Upper lobe of right lung (tissue), 1 donor: ENCODE data around the gene TSPAN14. TPM values are rescaled to one million over a fixed set of nuclear protein-coding genes. Genes with fewer than 3 reads are reported as not detected.
"Not testable (repeated sequence)": the region's sequence is repeated elsewhere in the genome, so short reads cannot be mapped to it uniquely, and the experiment has no call there.

ENCODE experiments used
- ATAC-seq: fragments of 200-7000 bp; cut with Tn5 transposase; one replicate; pipeline ENCODE4 v1.9.1; 2020; ENCODE audit warnings: mild to moderate bottlenecking, moderate library complexity
- DNase-seq: peaks from one replicate; pipeline ENCODE4 v3.0.0-alpha.2; 2020
- H3K27ac ChIP-seq: fragments of 200-600 bp; one replicate; pipeline ENCODE4 v1.8.0; 2022
- H3K27me3 ChIP-seq: fragments of 200-600 bp; one replicate; pipeline ENCODE4 v1.8.0; 2022; ENCODE audit warnings: mild to moderate bottlenecking
- H3K36me3 ChIP-seq: fragments of 200-600 bp; one replicate; pipeline ENCODE4 v1.8.0; 2022
- H3K4me1 ChIP-seq: fragments of 200-600 bp; one replicate; pipeline ENCODE4 v1.8.0; 2022
- H3K4me3 ChIP-seq: fragments of 200-600 bp; one replicate; pipeline ENCODE4 v1.8.0; 2022; ENCODE audit warnings: mild to moderate bottlenecking
- H3K9me3 ChIP-seq: fragments of 200-600 bp; one replicate; pipeline ENCODE4 v1.8.0; 2022
- intact Hi-C: fragments of 100-400 bp; cut with DNase I; formaldehyde crosslinking; loops from one replicate; pipeline ENCODE4 v1.11.0; 2022
- total RNA-seq: library from RNA; stranded (reverse); fragmentation: NEBNext Ultra II Directional; extraction: Animal tissue kit (Norgen Biotek cat#: 25700); gene quantifications from one replicate; pipeline ENCODE4 v1.2.1, GENCODE V29; 2021
- TF ChIP-seq, protein P1 (sequence below): fragments of 200-600 bp; IDR thresholded peaks from one replicate; pipeline ENCODE4 v1.8.0; 2022; ENCODE audit warnings: antibody characterized with exemption
- donor health status: DM: no; HTN: yes; CAD: no; lungs with severe emphysema.

Gene TSPAN14
- total RNA-seq, 1 donor from 2014 or later, result 157 TPM

DNA sequence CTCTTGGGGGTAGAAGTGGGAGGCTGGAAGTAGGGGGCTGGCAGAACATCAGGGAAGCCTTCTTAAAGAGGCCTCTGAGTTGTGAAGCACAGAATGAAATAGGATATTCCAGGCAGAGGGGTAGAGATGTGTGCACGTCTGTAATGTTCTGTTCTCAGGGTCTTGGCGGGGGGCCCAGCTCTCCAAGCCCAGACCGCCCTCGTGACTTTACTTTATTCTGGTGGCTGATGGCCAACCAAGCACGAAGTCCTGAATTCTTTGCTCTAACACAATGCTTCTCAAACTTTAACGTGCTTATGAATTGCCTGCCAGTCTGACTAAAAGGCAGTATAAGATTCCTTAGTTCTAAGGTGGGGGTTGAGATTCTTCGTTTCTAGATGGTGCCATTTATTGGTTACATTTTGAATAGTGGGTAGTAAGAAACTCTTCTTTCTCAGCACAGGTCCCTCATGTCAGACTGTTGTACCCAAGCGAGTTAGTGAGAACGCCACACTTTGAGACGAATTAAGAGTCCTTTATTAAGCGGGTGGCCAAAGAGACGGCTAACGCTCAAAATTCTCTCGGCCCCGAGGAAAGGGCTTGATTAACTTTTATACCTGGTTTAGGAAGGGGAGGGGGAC lies 37.5 kb upstream of the TSPAN14 start:
- Histone ChIP-seq H3K36me3 (peaks cover 10% of the 10 kb centered on the region), H3K4me1 (peaks cover 22% of the 10 kb centered on the region), H3K9me3 (no peaks in the 10 kb centered on the region), H3K4me3 (no peak overlapping the region), H3K27me3 (no peaks in the 10 kb centered on the region), H3K27ac (no peak overlapping the region)
- intact Hi-C loops, result no loop called here
- no peak for DNase-seq
- peak; percentile 16 for ATAC-seq
- TF ChIP-seq, protein P1, sequence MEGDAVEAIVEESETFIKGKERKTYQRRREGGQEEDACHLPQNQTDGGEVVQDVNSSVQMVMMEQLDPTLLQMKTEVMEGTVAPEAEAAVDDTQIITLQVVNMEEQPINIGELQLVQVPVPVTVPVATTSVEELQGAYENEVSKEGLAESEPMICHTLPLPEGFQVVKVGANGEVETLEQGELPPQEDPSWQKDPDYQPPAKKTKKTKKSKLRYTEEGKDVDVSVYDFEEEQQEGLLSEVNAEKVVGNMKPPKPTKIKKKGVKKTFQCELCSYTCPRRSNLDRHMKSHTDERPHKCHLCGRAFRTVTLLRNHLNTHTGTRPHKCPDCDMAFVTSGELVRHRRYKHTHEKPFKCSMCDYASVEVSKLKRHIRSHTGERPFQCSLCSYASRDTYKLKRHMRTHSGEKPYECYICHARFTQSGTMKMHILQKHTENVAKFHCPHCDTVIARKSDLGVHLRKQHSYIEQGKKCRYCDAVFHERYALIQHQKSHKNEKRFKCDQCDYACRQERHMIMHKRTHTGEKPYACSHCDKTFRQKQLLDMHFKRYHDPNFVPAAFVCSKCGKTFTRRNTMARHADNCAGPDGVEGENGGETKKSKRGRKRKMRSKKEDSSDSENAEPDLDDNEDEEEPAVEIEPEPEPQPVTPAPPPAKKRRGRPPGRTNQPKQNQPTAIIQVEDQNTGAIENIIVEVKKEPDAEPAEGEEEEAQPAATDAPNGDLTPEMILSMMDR, result no peak

DNA sequence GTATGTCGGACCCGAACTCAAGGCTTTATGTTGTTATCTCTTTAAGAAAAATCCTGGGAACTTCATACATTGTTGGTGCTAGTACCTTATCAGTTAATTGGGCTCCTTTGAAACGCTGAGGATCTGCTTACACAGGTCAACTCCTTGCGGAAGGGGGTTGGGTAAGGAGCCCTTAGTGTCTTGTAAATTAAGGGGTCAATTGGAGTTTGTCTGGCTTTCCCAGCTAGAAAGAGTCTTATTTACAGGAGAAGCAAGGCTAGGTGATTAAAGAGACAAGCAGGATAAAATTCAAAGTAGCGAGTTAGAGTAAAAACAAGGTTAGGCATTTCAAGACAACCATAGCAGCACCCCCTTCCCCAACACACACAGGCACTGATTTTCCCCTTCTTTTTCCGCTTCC lies 36.9 kb upstream of the TSPAN14 start:
- intact Hi-C loops, H3K27ac ChIP-seq, H3K9me3 ChIP-seq, H3K4me3 ChIP-seq, ATAC-seq, DNase-seq, H3K27me3 ChIP-seq: not testable (repeated sequence)
- Histone ChIP-seq H3K36me3 (peaks cover 10% of the 10 kb centered on the region), H3K4me1 (peaks cover 22% of the 10 kb centered on the region)

DNA sequence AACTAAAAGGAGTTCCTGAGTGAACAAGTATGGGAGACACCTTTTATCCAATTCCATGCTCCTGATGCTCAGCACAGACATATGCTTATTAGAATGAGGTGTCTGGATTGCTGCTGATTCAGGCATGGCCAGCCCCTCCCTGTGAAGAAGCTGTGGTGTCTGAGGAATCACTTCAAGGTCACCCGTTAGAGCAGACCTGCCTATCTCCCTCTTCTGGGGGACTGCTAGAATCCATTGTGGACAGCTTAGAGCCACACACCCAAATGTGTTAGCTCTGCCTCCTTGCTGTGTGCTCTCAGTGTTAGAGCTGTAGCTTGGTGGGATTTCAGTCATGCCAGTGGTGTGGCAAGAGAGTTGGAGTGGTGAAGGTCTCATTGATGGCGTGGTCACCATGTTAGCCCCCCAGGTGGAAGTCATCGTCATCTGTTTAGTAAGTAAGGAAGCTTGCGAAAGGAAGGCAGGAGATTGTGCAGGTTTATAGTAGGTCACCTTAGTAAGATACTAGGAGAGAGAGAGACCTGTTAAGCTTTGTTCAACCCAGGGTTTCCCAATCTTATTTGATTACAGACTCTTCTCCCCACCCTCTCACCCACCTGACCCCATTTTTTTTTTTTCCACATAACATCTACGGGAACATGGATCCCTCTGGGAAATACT lies 32.9 kb upstream of the TSPAN14 start:
- peaks cover 29% of the 10 kb centered on the region for H3K36me3 ChIP-seq
- no peak overlapping the region for H3K4me3 ChIP-seq
- H3K27me3 ChIP-seq, result no peaks in the 10 kb centered on the region
- H3K4me1 ChIP-seq, result no peaks in the 10 kb centered on the region
- DNase-seq, result no peak
- no peak overlapping the region for H3K27ac ChIP-seq
- no peak for ATAC-seq
- TF ChIP-seq, protein P1, result no peak
- intact Hi-C loops, result no loop called here
- H3K9me3 ChIP-seq, result no peaks in the 10 kb centered on the region

DNA sequence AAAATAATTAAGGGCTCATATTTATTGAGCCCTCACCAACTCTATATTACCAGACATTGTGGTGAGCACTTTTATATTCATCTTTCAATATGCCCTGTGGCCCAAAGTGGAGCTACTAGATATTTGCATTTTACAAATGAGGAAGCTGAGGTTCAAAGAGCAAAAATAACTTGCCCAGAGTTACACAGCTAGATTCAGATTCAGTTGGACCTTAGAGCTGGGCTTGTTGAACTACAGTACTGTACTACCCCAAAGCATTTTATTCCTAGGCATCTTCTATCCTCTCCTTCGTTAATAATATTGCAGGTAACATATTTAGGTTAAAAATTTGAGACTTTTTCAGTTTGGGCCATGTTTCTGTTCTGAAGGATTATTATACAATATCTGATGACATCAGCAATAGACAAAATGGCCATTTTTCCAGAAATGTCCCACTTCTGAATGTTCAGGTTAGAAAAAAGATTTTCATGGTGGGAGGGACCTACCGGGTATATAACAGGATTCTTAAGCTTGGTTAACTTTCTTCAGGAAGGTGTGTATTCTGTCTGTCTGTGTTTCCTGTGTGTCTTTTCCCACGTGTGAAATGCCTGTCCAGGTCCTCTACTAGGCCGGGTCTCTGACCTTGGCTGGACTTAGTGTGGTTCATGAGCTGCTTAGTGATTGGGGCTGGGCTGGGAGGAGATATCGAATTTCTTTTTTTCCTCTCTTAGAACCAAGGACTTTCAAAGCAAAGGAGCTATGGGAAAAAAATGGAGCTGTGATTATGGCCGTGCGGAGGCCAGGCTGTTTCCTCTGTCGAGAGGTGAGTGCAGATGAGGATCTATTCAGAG lies 32.2 kb upstream of the TSPAN14 start:
- no peak for DNase-seq
- Histone ChIP-seq H3K9me3 (no peaks in the 10 kb centered on the region), H3K4me3 (no peak overlapping the region), H3K4me1 (no peaks in the 10 kb centered on the region), H3K36me3 (peaks cover 29% of the 10 kb centered on the region), H3K27me3 (no peaks in the 10 kb centered on the region), H3K27ac (no peak overlapping the region)
- ATAC-seq, result no peak
- intact Hi-C loops, result no loop called here
- TF ChIP-seq, protein P1, result no peak

DNA sequence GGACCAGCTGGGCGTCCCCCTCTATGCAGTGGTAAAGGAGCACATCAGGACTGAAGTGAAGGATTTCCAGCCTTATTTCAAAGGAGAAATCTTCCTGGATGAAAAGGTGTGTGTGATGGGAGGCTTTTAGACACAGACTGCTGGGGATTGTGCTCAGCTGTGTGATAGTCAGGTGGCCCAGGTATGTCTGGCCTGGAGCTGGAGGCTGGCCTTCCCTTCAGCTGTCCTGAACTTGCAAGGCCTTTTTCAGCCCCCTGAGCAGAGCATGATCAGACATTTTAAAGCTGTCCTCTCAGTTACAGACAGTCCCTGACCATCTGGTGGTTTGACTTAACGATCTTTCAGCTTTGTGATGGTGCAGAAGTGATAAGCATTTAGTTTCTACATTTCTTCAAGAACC lies 28.2 kb upstream of the TSPAN14 start:
- DNase-seq, result no peak
- no peak overlapping the region for H3K4me3 ChIP-seq
- no peaks in the 10 kb centered on the region for H3K27me3 ChIP-seq
- H3K9me3 ChIP-seq, result no peaks in the 10 kb centered on the region
- H3K27ac ChIP-seq, result no peak overlapping the region
- no peaks in the 10 kb centered on the region for H3K4me1 ChIP-seq
- ATAC-seq, result no peak
- TF ChIP-seq, protein P1, result no peak
- peaks cover 25% of the 10 kb centered on the region for H3K36me3 ChIP-seq
- intact Hi-C loops, result no loop called here

DNA sequence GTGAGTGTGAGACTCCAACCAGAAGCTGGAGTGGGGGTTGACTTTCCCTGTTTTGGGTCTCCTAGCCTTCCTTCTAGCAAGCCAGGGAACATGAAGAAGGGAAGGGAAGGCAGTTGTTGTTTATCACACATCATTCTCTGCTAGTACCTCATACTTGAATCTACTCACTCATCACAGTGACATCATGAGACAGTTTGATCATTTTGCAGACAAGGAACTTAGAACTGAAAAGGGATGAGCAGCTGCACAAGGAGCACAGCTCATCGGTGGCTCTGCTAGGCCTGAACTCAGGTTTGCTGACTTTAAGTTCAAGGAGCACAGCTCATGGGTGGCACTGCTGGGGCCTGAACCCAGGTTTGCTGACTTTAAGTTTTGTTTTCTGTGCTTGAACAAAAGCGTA lies 26.6 kb upstream of the TSPAN14 start:
- ATAC-seq (no peak), DNase-seq (no peak)
- TF ChIP-seq, protein P1, result no peak
- Histone ChIP-seq H3K4me1 (no peaks in the 10 kb centered on the region), H3K4me3 (no peak overlapping the region), H3K9me3 (no peaks in the 10 kb centered on the region), H3K27me3 (no peaks in the 10 kb centered on the region), H3K36me3 (peaks cover 31% of the 10 kb centered on the region), H3K27ac (no peak overlapping the region)
- intact Hi-C loops, result no loop called here
